Cardiac fibroblast (primary cell): ENCODE results near the gene CEP95.

Experiments
- DNase-seq, 2 donors: peaks; one replicate each; pipeline versions ENCODE4 v3.0.0 to v3.0.0-alpha.2; 2010; ENCODE audit warnings: low read depth in 2 of 2
- H3K4me3 ChIP-seq, 2 donors: replicated peaks in 1 of 2; 1 replicate in 1 of 2; 2 replicates in 1 of 2; pipeline ENCODE4 v1.5.1; 2011; ENCODE audit warnings: low read depth in 2 of 2, low read length in 2 of 2, mild to moderate bottlenecking in 2 of 2, moderate library complexity in 1 of 2
- TF ChIP-seq, protein P1 (sequence below): IDR thresholded peaks from one replicate; pipeline ENCODE4 v1.5.1; 2011; ENCODE audit warnings: low read depth, mild to moderate bottlenecking, low read length, inconsistent platforms

The CEP95 gene

DNA sequence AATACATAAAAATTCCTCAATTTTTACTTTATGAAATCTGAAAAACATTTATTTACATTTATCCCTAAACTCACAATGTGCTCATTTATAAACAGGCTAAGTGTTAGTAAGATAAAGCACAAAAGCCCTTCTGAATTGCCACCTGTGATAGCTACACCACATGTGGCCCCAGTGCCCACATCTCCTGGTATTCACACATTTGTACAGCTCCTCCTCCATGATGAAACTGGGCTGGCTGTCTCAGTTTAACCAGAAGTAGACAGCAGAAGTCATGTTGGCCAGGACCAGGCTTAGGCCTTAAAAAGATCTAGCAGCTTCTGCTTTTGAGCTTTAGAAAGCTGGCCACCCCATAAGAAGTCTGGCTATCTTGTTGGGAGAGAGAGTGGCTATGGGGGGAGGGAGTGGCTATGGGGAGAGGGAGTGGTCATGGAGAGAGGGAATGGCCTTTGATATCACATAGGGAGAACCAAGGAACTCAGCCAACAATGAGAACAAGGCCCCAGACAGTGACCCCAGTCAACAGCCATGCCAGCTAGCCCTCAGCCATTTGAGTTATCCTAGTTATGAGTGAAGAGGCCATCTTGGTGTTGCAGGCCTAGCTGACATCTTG lies 47.4 kb downstream of the CEP95 start:
- H3K4me3 ChIP-seq = no peak overlapping the region
- DNase-seq = no peak
- TF ChIP-seq, protein P1, sequence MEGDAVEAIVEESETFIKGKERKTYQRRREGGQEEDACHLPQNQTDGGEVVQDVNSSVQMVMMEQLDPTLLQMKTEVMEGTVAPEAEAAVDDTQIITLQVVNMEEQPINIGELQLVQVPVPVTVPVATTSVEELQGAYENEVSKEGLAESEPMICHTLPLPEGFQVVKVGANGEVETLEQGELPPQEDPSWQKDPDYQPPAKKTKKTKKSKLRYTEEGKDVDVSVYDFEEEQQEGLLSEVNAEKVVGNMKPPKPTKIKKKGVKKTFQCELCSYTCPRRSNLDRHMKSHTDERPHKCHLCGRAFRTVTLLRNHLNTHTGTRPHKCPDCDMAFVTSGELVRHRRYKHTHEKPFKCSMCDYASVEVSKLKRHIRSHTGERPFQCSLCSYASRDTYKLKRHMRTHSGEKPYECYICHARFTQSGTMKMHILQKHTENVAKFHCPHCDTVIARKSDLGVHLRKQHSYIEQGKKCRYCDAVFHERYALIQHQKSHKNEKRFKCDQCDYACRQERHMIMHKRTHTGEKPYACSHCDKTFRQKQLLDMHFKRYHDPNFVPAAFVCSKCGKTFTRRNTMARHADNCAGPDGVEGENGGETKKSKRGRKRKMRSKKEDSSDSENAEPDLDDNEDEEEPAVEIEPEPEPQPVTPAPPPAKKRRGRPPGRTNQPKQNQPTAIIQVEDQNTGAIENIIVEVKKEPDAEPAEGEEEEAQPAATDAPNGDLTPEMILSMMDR = no peak

DNA sequence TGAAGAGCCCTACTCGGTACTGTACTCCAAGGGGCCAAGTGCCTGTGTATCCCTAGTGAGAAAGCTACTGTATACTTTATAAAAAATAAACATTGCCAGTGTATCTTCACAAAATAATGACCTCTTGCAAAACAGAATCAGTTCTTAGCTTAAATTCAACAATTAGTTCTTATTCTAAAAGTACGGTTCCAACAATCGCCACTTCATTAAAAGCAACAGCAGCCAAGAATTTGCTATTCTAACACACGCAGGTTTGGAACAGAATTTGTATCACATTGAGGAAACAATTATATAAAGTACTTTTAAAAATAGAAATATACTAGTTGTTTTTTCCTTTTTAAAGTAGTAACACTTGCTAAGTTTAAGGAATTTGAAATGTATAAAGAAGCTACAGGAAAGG lies 48.5 kb downstream of the CEP95 start:
- TF ChIP-seq, protein P1 = no peak
- no peak for DNase-seq
- no peak overlapping the region for H3K4me3 ChIP-seq

GRCh38 chr17:64564098-64564497 lies 57.3 kb downstream of the CEP95 start:
- TF ChIP-seq, protein P1 = no peak
- DNase-seq = no peak
- H3K4me3 ChIP-seq = no peak overlapping the region

DNA sequence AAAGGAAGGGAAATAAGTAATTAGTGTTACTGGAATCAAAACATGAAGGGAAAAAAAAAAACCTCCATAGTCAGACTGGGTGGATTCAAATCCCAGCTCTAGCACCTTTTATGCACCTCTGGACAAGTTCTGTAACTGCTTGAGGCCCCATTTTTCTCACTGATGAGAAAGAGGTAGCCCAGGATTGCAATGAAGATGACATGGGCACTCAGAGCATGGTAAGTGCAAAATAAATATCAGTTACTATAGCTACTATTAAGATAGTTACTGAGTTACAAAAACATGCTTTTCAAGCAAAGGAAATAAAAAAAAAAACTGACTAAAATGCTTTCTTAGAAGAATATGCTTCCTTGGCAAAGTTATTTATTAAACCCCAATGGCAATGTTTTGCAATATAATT lies 58.8 kb downstream of the CEP95 start:
- TF ChIP-seq, protein P1 = no peak
- H3K4me3 ChIP-seq = no peak overlapping the region
- DNase-seq = peak in 1 of 2 donors; percentile 34

DNA sequence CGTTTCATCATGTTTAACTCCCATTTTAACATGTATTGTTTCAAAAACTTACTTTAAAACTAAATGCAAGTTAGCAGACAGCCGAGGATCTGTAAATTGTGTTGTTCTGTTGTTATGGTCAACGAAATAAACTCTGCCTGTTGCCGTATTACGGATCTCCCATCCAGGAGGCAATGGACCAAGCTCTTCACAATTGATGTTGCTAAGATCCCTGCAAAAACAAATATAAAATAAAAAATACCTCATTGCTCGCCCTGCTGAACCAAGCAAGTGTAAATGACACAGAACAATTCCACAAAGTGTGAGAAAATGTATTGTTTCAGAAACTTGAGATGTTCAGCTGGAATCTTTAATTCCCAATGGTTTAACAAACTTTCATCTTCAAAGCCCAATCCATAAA lies 65.0 kb downstream of the CEP95 start:
- no peak for DNase-seq
- no peak overlapping the region for H3K4me3 ChIP-seq
- TF ChIP-seq, protein P1 = no peak

DNA sequence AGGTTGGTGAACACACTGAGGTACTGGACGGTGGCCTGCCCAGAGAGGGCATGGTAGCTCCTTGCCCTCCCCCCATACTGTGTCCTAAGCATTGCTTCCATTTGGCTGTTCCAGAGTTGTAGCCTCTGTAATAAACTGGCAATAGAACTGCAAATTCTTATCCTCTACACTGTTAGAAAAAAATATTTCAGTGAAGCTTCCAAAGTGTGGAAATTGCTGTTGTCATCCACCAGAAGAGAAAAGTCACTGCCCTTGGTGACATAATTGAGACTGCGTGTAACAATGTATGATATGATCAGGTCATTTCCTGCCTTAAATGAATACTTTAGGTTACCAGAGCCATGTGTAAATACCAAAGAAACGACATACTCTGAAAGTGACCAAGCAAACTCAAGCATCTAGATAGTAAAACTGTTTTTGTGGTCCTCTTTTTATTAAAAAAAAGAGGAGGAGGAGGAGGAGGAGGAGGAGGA lies 65.9 kb downstream of the CEP95 start:
- DNase-seq = peak; percentile 58 to 81
- TF ChIP-seq, protein P1 = no peak

DNA sequence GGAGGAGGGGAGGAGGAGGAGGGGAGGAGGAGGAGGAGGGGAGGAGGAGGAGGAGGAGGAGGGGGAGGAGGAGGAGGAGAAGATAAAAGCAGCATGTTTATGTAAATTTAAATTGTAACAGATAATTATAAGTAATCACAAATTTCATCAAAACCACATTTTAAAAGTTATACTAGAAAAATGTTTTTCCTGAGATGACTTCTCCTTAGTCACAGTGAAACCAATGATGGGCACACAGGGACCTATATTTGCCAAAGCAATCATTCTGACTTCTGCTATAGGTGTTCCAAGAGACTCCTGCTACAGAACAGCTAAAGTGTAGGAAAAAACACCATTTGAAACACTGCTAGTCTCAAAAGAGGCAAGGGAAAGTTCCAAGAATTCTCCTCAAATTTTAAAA lies 66.4 kb downstream of the CEP95 start:
- TF ChIP-seq, protein P1 = no peak
- no peak overlapping the region for H3K4me3 ChIP-seq

More for the DNA sequence above, 65.9 kb downstream of the CEP95 start:
- H3K4me3 ChIP-seq = no peak overlapping the region

More for the DNA sequence above, 66.4 kb downstream of the CEP95 start:
- peak in 1 of 2 donors; percentile 22 for DNase-seq
